IPS-11a (cell line): ENCODE results near the gene CABP2.

Source experiments
- H3K4me3 ChIP-seq: one replicate; pipeline ENCODE4 v1.5.1; 2013; ENCODE audit warnings: low read depth, low read length, control low read depth

CABP2 gene

DNA sequence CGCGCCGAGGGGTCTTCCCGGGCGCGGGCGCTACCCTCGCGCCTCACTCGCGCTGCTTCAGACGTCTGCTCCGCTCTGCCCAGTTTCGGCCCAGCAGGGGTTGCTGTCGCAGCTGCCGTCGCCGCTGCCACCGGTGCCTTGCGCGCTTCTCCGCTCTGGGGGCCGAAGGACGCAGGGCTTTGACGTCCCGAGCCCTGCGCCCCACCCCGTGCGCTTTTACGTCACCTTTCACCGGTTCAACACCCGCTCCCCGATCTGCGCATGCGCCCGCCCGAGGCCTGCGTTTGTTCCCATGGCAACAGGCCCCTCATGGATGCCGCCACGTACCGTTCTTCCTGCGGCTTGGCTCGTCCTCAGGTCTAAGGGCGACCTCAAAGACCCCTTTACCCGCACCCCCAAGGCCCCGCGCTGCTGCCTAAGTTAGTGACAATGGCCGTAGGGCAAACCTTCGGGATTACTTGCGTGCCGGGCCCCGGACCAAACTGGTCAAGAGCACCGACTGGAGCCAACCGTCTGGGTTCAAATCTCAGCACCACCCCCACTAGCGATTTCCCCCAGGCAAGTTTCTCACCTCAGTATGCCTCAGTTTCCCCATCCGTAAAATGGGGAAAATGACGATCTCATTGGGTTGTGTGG, 14.6 kb downstream of the CABP2 start:
- peak overlapping the region; percentile 84 for H3K4me3 ChIP-seq

DNA sequence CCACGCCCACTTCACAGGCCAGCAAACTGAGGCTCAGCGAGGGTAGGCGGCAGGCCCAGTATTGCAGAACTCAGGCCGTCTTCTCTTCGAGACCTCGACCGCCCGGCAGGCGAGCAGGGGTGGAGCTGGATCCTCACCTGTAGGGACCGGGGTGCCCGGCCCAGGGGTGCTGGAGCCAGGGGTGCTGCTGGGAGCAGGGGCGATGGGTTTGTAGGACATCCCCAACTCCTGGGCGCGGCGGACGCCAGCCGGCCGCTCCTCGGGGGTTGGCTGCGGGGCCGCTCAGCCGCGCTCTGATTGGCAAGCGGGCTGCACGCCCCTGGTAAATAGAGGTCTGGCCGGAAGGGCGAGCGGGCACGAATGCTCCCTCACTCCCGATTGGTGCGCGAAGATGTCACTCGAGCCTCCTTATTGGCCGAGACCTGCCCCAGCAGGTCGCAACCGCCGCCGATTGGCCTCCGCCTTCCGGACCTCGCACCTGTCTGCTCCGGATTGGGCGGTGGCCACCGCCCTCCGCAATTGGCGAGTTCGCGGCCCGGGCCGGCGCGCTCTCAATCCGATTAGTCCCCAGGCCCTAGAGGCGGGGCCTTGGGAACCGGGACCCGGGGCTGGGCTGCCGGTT, 15.3 kb downstream of the CABP2 start, which contains the start of gene CDK2AP2:
TSS of gene CDK2AP2 (minus strand) at position 299 of the 622 bp plus-strand sequence. CDS start at position 219, 80 bp downstream.
- peak within 1 kb of the TSS; percentile 84 for H3K4me3 ChIP-seq

DNA sequence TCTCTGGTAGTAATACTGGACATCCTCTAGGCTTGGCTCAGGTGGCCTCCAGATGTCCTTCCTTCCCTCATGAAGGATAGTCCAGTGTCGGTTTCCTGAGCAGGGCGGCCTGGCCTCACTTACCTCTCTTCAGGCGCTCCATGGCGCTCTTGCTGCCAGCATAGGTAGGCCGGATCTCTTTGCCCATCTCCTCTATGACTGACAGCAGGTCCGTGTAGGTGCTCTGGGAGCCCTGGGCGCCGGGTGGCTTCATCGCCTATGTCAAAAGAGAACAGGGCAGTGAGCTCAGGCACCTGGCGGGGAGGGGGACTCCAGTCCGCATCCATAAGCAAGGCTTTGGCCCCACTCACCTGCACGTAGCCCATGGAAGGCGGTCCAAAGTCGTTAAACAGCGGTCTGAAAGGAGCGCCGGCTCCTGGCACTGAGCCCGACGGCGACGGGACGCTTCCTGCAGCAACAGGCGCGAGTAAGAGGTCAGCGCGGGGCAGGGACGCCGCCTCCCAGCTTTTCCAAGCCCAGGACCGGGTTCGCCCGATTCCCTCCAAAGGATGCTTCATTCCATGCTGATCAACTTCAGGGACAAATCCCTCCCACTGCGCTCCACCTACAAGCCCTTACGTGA, 15.9 kb downstream of the CABP2 start:
- H3K4me3 ChIP-seq: peak overlapping the region; percentile 62

DNA sequence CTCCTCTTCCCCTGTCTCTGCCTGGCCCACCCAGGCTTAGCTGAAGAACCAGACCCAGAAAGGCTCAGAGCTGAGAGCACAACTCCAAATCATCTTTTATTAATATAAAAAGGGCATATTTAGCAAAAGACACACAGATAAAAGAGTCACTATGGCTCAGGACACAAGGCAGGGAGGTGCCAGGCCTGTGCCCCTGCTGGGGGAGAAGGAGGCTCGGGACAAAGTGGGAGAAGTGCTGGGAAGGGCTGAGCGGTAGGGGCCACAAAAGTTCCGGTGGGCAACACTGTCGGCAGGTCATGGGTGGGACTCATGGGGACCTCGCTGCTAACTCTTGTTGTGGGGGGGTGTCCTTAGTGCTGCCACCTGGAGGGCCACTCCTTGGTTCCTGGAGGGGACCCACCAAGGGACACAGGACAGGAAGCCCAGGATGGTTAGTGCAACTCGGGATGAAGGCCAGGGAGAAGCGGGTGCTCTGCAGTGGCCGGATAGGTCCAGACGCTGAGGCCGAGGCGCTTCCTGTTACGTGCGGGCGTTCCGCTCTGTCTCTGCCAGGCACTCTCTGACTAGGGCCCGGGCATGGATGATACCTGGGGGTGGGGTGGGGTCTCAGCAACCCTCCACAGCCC, 16.7 kb downstream of the CABP2 start:
- no peak overlapping the region for H3K4me3 ChIP-seq

DNA sequence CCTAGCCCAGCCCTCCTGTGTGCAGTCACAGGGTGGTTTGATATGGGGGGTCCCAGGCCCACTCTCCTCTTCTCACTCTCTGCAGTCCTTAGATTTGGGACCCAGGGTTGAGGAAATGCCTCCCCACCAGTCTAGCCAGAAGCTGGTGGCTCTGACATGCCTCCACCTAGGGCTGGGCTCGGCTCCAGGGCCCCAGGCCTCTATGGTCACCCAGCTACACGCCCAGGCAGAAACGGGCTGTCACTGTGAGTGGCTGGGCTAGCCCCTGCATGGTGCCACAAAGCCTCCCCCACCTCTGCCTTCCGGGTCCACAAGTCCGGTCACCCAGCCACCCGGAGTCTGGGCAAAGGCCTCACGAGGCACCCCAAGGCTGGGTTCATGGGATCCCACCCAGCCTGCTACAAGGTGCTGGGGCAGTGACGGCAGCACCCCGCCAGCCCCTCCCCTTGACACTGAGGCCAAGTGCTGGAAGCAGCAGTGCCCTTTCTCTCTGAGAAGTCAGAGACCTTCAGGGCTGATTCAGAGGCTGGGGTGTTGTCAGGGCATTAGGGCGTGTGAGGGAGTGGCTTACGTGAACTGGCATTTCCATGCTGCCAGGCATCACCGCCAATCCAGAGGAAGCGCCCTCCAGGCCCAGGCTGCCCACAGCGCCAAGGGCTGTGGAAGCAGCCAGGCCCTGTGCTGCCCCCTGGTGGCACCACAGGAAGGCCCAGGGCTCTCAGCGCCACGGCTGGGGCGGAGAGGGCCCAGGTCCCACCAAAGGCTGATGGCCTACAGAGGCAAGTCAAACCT, 17.4 kb downstream of the CABP2 start:
- no peak overlapping the region for H3K4me3 ChIP-seq

DNA sequence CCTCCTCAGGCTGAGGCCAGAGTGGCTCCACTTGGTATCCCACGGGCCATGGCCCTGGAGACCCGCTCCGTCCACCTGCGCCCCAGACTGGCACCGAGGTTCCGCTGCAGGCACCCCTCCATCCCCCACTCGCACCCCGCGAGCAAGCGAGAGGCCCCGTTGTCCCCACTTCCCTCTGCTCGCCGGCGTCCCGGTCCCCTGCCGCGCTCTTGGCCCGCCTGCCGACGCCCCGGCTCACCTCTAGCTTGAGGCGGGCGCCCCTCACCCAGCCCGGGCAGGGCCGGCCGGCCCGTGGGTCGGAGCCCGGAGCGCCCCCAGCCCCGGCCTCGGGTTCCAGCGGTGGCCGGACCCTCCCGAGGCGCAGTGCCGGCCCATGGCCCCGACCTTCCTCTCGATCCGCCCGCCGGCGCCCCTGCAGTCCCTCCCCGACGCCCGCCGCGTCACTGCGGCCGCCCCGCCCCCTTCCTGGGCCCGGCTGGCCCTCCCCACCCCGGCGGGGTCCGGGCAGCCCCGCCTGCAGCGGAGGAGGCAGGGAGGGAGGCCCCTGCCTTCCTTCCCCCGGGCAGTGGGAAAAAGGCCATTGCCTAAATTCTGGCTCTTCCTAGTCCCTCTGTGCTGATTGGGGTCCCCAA, 18.2 kb downstream of the CABP2 start, which contains the start of gene PITPNM1:
TSS of gene PITPNM1 (minus strand) at position 414 of the 632 bp plus-strand sequence. CDS start 1,183 bp downstream, outside the sequence.
- H3K4me3 ChIP-seq: peak within 1 kb of the TSS; percentile 76

DNA sequence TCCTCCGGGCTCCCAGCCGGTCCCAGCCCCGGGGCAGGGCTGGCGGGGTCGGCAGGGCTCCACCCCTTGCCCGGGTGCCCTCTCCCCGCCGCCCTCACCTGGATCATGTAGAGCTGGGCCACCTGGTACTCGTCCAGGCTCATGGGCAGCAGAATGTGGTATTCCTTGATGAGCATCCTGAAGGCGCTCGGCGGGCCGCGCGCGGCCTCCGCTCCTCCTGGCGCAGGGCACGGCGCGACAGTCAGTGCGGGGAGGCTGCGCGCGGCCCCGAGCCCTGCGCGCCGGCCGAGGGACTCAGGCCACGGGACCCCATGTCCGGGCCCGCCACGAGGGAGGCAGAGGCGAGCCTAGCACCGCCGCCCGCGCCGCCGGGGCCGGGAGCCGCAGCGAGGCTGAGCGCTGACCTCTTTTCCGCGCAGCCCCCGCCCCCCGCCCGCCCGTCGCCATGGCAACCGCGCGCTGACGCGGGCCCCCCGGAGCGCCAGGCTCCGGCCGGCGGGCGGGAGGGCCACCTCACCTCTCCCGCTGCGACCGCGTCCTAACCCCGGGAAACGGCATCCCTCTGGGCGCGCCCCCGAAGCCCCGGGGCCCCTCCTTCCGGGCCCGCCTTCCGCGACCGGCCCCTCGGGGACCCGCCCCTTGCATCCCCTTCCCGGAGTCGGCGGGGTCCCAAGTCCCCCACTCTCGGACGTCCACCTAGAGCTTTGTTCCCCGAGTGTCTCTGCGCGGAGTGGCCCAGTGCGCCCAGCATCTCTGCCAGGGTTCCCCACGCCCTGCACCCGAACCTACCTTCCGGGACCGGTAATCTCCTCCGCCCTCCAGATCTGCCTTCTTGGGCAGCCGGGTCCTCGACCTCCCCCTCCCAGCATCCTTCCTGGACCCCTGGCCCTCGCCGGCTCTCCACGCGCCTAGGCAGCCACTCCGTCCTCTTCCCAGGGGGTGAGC, 19.0 kb downstream of the CABP2 start:
- peak overlapping the region; percentile 76 for H3K4me3 ChIP-seq

DNA sequence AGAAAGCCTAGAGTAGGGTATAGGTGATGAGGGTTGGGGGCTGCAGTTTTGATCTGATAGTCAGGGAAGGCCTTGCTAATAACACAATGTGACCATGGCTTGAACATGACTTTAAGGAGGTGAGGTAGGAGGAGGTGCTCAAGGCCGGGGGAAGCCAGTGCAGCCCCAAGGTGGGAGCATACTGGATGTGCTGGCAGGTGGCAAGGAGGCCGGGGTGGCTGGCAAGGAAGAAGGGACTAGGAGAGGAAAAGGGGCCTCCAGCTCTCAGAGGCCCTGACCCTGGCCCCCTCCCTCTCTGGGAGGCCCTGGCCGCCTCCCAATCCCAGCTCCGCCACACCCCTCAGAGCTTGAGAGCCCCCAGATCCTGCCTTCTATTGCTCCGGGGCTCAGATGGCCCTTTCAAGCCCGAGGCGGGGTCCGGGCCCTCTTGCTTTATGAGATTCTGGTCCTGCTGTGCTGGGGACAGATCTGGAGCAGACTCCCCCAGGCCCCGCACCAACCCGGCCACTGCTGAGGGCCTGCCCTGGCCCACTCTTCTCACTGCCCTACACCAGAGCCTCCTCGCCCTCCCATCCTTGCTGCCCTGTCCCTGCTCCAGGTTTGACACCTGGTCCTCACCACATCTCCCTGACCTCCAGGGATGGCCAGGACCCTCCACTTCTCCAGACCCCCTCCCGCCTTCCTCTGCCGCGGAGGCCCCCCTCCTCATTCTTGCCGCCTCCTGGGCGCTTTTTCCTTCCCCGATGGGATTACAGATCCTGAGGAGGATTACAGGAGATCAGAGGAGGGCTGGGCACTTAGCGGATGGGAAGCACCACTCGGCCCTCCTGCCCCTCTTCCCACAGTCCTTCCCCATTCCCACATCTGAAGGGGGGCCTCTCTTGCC, 19.9 kb downstream of the CABP2 start:
- H3K4me3 ChIP-seq: peak overlapping the region; percentile 76

DNA sequence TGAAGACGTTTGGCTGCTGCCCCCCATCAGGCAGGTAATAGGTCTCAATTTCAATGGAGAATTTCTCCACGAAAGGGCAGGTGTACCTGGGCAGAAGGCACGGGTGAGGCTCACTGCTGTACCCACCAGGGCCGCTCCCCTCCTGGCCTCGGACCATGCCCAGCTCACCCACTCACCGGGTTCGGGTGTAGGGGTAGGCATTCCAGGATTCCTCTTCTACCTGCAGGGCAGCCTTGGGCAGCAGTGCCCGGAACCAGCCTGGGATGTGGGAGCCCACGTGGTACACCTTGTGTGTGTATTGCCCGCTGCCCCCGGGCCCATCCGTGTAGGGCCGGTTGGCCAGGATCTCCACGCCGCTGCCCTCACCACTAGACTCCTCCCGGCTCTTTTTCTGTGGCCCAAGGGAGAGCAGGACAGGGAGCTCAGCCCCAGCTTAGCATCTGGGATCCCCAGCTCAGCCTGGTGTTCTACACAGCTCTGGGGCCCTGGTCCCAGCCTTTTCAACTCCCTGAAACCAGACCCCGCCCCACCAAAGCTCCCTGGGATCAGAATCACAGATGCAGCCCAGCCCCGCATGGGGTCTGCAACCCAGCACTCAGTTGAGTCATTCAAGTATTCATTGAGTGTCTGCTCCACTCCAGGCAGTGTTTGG, 20.8 kb downstream of the CABP2 start:
- H3K4me3 ChIP-seq: no peak overlapping the region

DNA sequence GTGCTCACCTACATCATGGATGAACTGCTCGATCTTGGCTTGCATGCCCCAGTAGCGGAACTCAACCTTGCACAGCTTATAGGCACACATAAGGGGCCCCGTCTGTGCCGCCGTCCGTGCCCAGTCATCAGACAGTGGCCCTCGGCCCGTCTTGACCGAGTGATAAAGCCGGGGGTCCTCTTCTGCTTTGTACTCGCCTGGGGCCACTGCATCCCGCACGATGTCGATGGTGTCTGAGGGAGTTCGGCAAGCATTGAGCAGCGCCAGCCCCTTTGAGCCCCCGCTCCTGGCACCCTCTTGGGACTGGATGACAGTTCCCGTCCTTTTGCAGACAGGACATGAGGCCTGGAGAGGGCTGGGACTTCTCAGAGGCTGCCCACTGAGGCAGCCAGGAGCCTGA, 21.4 kb downstream of the CABP2 start:
- H3K4me3 ChIP-seq: no peak overlapping the region

DNA sequence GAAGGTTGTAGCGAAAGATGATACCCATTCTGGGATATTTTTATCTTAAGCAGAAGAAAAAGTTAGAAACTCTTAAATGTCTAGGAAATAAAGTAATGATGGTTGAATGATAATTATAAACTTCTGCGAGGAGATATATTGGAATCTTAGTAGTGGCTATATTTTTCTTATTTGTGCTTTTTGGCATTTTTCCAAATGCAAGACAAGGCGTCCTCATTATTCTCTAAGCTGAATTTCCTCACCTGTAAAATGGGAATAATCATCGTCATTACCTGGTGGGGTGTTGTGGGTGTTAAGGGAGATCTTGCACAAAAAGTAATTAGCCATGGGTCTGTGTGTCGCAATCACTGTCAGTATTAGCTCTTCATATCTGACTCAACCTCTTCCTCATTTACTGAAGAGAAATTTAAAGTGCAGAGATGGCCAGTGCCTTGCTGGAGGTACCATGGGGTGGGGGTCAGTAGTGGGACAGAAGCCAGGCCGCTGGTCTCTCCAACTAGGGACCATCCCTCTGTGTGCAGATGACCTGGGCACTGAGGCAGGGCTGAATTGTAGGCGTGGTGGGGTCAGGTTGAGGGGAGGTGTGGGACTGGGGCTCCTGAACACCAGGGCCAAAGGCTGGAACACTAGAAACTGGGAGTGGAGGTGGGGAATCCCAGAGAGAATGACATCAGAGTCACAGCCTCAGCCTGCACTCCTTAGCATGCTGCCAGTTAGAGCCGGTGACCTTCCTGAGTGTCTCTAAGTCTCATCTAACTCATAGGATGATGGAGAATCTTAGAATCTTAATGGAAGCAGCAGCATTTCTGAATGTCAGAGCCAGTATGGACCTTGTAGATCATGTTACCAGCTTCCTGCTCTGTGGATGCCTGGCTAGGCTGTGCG, 22.2 kb downstream of the CABP2 start:
- no peak overlapping the region for H3K4me3 ChIP-seq

DNA sequence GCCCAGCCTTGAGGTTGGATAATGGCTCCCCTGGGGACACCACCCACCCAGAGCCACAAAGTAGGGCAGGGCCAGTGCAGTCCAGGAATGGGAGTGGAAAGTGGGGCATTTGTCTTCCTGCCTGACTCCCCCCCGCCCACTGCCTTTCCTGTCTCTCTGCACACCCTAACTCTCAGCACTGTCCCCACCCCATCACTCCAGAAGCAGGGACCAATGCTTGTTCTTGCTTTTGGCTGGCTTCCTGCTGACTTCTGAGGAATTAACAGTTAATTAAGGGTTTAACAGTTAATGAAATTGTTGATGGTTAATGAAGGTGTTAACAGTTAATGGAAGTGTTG, 22.8 kb downstream of the CABP2 start:
- H3K4me3 ChIP-seq: no peak overlapping the region

DNA sequence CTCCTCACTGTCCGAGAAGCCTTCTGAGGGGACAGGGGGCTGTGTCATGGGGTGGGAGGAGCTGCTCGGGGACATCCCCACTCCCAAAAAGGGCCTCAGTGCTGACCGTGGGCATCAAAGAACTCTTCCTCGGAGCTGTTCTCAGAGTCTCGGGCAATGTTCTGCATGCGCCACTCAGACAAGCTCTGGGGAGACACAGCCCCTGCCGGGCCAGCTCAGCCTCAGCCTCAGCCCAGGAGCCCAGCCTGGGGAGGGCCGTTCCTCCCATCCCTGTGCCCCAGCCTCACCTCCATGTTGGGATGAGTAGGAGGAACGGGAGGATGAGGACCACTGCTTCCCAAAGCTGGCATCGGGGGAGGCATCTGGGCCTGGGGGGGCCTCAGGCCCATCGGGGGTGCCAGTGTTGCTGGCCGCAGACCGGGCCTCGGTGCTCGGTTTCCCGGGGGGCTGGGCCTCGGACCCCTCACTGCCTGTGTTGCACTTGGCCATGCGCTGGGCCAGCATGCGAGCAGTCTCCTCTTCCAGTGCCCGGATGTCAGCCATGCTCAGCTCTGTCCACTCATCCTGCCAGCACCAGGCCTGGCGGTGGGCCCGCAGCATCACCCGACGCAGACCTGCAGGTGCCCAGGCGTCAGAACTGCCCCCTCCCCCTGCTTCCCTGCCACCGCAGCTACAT, 23.3 kb downstream of the CABP2 start:
- H3K4me3 ChIP-seq: no peak overlapping the region

DNA sequence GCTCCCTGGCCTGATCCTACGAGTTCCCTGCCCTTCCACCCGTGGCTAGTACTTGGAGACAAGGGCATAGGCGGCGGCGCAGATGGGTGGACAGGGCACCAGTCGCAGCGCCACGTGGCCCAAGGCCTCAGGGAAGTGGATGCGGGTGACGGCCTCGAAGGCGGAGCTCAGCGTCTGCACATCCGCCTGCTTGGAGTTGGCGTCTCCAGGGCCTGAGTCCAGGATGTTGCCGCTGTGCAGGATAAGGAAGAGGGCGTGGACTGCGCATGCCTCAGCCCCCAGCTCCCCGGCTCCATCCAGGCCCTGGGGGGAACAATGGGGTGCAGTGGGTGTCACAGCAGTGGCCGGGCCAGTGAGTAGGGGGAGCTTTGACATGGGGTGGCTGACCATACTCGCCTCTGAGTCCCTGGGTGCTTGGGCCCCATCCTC, 24.7 kb downstream of the CABP2 start:
- no peak overlapping the region for H3K4me3 ChIP-seq

DNA sequence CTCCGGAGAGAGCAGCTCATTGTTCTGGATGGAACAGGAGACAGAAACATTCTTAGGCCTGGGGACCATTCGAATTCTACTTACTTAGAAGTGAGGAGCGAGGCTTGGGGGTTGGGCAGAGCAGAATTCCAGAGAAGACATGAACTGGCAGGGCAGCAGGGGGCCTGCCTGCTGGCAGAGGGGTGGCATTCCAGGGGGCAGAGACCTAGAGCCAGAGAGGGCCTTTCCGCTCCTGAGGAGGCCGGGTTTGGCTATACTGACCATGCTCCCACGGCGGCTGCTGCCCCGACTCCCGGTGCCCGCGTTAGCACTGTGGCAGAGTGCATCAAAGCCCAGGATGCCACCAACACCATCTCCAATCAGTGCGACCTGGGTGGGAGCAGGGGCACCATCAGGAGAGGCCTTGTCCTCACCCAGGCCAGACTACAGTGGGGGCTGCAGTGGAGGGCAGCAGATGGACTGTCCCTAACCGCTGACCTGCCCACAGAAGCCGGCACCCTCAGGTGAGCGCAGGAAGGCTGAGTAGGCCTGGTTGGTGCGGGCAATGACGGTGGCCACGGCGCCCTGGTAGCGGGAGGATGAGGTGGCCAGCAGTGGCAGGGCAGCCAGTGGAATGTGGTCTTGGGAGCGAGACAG, 25.5 kb downstream of the CABP2 start:
- H3K4me3 ChIP-seq: no peak overlapping the region

DNA sequence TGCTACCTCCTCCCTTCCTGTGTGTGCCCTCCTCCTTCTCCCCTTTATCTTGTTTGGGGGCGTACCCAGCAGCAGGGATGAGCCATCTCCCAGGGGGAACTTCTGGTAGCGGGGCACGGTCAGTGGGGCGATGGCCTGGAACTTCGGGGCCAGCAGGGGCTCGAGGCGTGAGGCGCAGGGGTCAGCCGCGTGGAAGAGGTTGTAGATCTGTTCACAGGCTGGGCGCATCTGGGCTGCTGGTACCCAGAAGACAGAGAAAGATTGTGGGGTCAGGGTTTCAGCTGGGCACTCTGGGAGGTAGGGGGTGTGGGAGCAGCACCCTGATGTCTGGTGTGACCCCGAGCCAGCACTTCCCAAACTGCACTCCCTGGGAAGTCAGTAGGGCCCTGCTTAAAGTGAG, 27.1 kb downstream of the CABP2 start:
- no peak overlapping the region for H3K4me3 ChIP-seq
